ENCODE measurements around the gene MAPK12. TPM values are rescaled to one million over a fixed set of nuclear protein-coding genes. Genes with fewer than 3 reads are reported as not detected.

MAPK12 gene
- total RNA-seq, 1 donor from 2014 or later, result 88.5 TPM

- DNase-seq, result peak; percentile 18
- Mint-ChIP-seq H3K4me3 (ENCODE audit: unreplicated experiment) (no peak overlapping the region), H3K9me3 (ENCODE audit: unreplicated experiment) (peaks cover 17% of the 10 kb centered on the region)
These were observed 39.8 kb downstream of the MAPK12 start for GRCh38 chr22:50221410-50222300.

GRCh38 chr22:50220603-50221409, 40.7 kb downstream of the MAPK12 start:
- Mint-ChIP-seq H3K9me3 (ENCODE audit: unreplicated experiment) (peaks cover 18% of the 10 kb centered on the region), H3K36me3 (ENCODE audit: unreplicated experiment) (no peaks in the 10 kb centered on the region), H3K27me3 (ENCODE audit: unreplicated experiment) (peaks cover 10% of the 10 kb centered on the region), H3K4me1 (ENCODE audit: low read depth, unreplicated experiment) (no peaks in the 10 kb centered on the region), H3K27ac (ENCODE audit: unreplicated experiment) (no peak overlapping the region), H3K4me3 (ENCODE audit: unreplicated experiment) (no peak overlapping the region)
- no peak for TF ChIP-seq CTCF (IDR thresholded peaks at IDR 0.05; ENCODE audit: partially characterized antibody, unreplicated experiment)
- no peak for DNase-seq

More at GRCh38 chr22:50221410-50222300, 39.8 kb downstream of the MAPK12 start:
- no peak for TF ChIP-seq CTCF (IDR thresholded peaks at IDR 0.05; ENCODE audit: partially characterized antibody, unreplicated experiment)
- Mint-ChIP-seq H3K27me3 (ENCODE audit: unreplicated experiment) (peaks cover 10% of the 10 kb centered on the region), H3K4me1 (ENCODE audit: low read depth, unreplicated experiment) (no peaks in the 10 kb centered on the region), H3K27ac (ENCODE audit: unreplicated experiment) (no peak overlapping the region), H3K36me3 (ENCODE audit: unreplicated experiment) (no peaks in the 10 kb centered on the region)

GRCh38 chr22:50219800-50220602, 41.5 kb downstream of the MAPK12 start:
- no peak for DNase-seq
- Mint-ChIP-seq H3K27ac (ENCODE audit: unreplicated experiment) (no peak overlapping the region), H3K4me3 (ENCODE audit: unreplicated experiment) (no peak overlapping the region), H3K27me3 (ENCODE audit: unreplicated experiment) (peaks cover 12% of the 10 kb centered on the region), H3K9me3 (ENCODE audit: unreplicated experiment) (peaks cover 18% of the 10 kb centered on the region), H3K36me3 (ENCODE audit: unreplicated experiment) (no peaks in the 10 kb centered on the region), H3K4me1 (ENCODE audit: low read depth, unreplicated experiment) (no peaks in the 10 kb centered on the region)
- no peak for TF ChIP-seq CTCF (IDR thresholded peaks at IDR 0.05; ENCODE audit: partially characterized antibody, unreplicated experiment)

GRCh38 chr22:50218996-50219727, 42.3 kb downstream of the MAPK12 start:
- H3K9me3 Mint-ChIP-seq (ENCODE audit: unreplicated experiment), result peaks cover 14% of the 10 kb centered on the region
- H3K27ac Mint-ChIP-seq (ENCODE audit: unreplicated experiment), result no peak overlapping the region
- peaks cover 4% of the 10 kb centered on the region for H3K36me3 Mint-ChIP-seq (ENCODE audit: unreplicated experiment)
- no peak overlapping the region for H3K4me3 Mint-ChIP-seq (ENCODE audit: unreplicated experiment)
- TF ChIP-seq CTCF (IDR thresholded peaks at IDR 0.05; ENCODE audit: partially characterized antibody, unreplicated experiment), result no peak
- peaks cover 15% of the 10 kb centered on the region for H3K27me3 Mint-ChIP-seq (ENCODE audit: unreplicated experiment)
- no peaks in the 10 kb centered on the region for H3K4me1 Mint-ChIP-seq (ENCODE audit: low read depth, unreplicated experiment)
- no peak for DNase-seq

All from glutamatergic neuron (in vitro differentiated cells).